SHP77 treated with DMSO at 0.1 percent for 48 hours (cell line): ENCODE measurements around the gene SERPIND1.

Source experiments
- DNase-seq: peaks from one replicate; lab custom pipeline; 2025; lab: John Stamatoyannopoulos, UW

Gene SERPIND1

DNA sequence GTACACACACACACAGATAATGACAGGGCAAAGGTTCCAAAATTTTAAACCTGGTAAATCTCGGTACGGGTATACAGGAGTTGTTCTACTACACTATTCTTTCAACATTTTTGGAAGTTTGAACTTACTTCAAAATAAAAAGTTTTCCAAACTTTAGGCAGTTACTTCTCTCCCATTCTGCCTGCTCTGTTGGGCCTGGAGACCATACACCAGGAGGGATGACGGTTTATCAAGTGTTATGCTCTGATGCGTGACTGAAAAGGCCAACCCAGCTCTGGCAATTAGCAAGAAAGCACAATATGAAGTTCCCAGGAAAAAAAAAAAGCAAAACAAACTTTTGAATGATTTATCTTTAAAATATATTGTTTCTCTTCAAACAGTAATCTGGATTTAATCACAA lies 969 bp downstream of the SERPIND1 start:
- DNase-seq, result no peak

DNA sequence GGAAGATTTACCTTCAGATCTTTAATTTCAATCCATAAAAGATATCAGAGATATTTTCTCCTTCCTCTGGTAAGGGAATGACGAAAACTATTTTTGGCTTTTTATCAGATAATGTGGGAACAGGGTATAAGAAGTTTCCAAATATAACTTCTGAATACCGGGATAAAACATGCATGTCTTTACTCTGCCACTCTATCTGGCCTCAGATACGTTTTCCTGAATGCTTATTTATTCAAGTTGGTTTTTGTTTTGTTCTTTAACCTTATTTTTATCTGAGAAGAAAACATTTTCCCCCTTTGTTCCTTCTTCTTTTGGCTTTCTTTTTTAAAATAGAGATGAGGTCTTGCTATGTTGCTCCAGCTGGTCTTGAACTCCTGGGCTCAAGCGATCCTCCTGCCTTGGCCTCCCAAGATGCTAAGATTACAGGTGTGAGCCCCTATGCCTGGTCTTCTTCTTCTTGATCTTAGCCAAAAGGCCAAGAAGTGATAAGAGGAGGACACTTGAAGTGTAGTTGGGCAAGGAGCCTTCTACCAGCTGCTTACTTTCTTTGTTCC lies 1.5 kb downstream of the SERPIND1 start:
- no peak for DNase-seq

DNA sequence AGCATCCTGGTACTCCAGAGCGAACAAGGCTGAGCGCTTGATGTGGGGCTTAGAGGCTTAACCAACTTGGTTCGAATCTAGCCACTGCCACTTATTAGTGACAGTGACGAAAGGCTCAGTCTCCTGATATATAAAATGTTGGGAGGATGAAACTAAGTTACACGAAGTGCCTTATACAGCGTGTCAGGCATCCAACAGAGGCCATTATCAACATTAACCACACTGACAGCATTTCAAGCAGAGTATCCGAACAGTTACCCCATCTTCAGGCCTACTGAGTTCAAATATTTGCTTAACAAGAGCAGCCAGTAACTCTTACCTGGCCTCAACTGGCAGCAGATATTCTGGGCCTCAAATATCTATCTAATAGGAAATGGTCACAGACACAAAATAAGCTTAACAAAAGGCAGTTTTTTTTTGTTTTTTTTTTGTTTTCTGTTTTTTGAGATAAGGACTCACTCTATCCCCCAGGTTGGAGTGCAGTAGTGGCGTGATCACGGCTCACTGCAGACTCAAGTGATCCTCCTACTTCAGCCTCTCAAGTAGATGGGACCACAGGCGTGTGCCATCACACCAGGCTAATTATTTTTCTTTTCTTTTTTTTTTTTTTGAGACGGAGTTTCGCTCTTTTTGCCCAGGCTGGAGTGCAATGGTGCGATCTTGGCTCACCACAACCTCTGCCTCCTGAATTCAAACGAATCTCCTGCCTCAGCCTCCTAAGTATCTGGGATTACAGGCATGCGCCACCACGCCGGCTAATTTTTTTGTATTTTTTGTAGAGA lies 2.9 kb downstream of the SERPIND1 start:
- DNase-seq, result no peak

- no peak for DNase-seq
These were observed 3.7 kb downstream of the SERPIND1 start for GRCh38 chr22:20777420-20778177.

- no peak for DNase-seq
These were observed 5.3 kb downstream of the SERPIND1 start for GRCh38 chr22:20779014-20779817.

- no peak for DNase-seq
These were observed 5.9 kb downstream of the SERPIND1 start for GRCh38 chr22:20779818-20780158.

- no peak for DNase-seq
These were observed 7.5 kb downstream of the SERPIND1 start for GRCh38 chr22:20781272-20781990.

GRCh38 chr22:20782083-20782482 lies 8.2 kb downstream of the SERPIND1 start:
- DNase-seq, result no peak

GRCh38 chr22:20782596-20783299 lies 8.8 kb downstream of the SERPIND1 start:
- no peak for DNase-seq

DNA sequence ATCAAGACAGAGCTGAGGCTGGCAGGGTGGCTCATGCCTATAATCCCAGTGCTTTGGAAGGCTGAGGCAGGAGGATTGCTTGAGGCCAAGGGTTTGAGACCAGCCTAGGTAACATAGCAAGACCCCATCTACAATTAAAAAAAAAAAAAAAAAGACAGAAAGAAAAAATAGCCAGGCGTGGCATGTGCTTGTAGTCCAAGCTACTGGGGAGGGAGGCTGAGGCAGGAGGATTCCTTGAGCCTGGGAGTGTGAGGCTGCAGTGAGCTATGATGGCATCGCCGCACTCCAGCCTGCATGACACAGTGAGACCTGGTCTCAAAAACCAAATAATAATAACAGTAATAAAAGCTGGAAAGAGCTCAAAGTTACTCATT lies 9.4 kb downstream of the SERPIND1 start:
- no peak for DNase-seq

DNA sequence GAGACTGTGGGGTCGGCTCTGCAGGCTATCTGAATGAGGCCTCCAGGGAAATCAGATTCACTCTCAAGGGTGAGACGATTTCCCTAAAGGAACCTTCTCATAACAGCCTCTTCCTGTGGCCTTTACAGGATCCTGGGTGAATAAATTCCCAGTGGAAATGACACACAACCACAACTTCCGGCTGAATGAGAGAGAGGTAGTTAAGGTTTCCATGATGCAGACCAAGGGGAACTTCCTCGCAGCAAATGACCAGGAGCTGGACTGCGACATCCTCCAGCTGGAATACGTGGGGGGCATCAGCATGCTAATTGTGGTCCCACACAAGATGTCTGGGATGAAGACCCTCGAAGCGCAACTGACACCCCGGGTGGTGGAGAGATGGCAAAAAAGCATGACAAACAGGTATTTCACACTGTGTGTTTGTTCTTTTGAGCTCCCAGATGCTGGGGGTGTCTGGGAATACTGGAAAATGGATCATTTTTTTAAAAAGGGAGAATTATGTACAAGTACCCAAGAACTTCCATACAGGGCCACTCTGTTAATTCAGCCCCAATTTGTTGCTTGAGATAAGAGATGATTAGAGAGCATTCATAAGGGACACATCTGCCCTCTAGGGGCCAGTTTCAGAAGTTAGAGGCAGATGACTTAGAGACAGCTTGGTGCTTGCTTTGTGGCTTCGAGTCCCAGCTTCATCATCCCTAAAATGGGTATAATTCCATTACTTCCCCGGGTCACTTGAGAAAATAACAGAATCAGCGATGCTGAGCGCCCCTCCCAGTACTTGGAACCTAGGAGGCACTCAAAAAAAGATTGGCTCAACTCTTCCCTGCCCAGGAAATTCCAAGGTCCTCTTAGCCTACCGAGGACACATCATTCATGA lies 10.2 kb downstream of the SERPIND1 start:
- DNase-seq, result peak; percentile 21

DNA sequence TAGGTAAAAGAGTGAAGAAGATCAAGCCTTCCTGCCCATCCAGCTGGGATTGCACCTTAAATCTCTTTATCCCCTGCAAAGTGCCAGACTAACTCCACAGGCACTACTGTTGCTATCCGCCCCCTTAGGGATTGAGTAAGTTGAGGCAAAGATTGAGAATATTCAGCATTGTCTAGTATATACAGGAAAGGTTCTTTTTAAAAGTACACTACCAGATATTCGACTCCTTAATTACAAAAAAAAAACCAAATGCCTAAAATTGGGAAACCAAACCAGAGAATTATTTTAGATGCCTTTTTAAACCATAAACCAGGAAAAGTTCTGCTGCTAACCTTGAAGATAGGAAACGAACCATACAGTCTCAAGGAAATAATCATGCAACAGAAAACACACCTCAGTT lies 11.5 kb downstream of the SERPIND1 start:
- DNase-seq, result no peak

DNA sequence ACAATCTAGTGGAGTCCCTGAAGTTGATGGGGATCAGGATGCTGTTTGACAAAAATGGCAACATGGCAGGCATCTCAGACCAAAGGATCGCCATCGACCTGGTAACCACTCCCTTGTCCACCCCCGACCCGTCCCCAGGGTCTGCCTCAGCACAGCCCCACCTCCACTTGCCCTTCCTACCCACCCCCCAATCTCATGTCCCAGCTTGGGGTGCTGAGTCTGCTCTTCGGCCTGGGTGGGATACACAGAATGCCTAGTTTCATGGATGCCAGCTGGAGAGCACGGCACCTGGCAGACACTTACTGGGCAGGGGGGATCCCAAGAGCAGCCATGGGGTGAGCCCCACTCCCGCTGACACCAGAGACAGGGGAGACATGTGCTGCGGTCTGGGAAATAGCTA lies 12.1 kb downstream of the SERPIND1 start:
- no peak for DNase-seq

DNA sequence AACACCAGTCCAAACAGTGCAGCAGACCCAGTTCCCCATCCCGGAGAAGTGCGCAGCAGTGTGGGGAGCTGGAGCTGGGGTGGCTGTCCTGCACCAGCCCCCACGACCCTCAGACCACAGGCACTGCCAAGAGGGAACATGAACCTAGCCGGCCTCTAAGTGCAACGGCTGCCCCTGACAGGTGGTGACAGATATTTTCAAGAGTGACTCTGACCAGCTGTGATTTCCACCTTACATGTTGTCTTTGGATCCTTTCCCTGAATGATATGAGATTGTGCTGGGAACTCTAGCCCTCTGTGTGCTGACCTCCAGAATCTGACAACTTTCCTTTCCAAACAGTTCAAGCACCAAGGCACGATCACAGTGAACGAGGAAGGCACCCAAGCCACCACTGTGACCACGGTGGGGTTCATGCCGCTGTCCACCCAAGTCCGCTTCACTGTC lies 12.6 kb downstream of the SERPIND1 start:
- no peak for DNase-seq

GRCh38 chr22:20787223-20787622 lies 13.3 kb downstream of the SERPIND1 start:
- DNase-seq, result no peak

- DNase-seq, result no peak
These were observed 14.1 kb downstream of the SERPIND1 start for GRCh38 chr22:20787746-20788626.

GRCh38 chr22:20788627-20789344 lies 14.9 kb downstream of the SERPIND1 start:
- DNase-seq, result no peak

- no peak for DNase-seq
These were observed 18.5 kb downstream of the SERPIND1 start for GRCh38 chr22:20792221-20792965.
